Astrocyte of the cerebellum (primary cell): ENCODE results near the gene KASH5.

Experiments used
- DNase-seq: peaks from one replicate; pipeline ENCODE4 v3.0.0-alpha.2; 2011; ENCODE audit warnings: low read depth
- H3K4me3 ChIP-seq: 2 replicates; pipeline ENCODE4 v1.5.1; 2011; ENCODE audit warnings: mild to moderate bottlenecking, low read depth, low read length, moderate library complexity
- in situ Hi-C: cut with HindIII; loops from 2 replicates; pipeline ENCODE4 v1.10.0; 2017; ENCODE audit warnings: low sequenced_read_pairs
- TF ChIP-seq, protein P1 (sequence below): IDR thresholded peaks from 2 replicates; pipeline ENCODE4 v1.5.1; 2012; ENCODE audit warnings: low read length, low read depth, moderate library complexity, mild to moderate bottlenecking; ENCODE audit errors: missing control alignments

The KASH5 gene

DNA sequence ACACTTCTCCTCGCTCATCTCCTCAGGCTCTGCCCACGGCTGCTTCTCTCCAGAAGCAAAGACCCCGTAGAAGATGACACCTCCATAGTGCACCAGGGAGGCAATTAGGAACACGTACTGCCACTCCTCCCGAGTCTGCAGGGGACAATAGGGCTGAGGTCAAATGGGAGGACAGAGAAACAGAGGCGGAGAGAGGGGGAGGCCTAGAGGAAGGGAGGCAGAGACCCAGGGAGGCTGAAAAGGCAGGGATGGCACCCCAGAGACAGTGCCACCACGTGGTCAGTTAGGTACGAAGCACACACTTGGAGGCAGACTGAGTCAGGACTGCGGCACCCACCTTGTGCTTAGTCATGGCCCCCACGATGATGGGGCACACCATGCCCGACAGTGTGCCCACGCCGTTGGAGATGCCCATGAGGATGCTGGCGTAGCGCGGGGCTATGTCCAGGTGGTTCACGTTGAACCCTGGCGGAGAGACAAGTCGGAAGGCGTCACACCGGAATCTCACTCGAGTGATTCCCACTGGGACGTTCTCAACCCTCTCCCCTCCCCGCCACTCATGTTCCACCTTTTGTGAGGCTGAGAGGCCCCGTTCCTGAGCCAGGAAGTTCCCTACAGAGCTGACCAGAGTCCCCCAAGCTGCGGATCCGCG is 42.8 kb downstream of the KASH5 start:
- DNase-seq: no peak
- TF ChIP-seq, protein P1, sequence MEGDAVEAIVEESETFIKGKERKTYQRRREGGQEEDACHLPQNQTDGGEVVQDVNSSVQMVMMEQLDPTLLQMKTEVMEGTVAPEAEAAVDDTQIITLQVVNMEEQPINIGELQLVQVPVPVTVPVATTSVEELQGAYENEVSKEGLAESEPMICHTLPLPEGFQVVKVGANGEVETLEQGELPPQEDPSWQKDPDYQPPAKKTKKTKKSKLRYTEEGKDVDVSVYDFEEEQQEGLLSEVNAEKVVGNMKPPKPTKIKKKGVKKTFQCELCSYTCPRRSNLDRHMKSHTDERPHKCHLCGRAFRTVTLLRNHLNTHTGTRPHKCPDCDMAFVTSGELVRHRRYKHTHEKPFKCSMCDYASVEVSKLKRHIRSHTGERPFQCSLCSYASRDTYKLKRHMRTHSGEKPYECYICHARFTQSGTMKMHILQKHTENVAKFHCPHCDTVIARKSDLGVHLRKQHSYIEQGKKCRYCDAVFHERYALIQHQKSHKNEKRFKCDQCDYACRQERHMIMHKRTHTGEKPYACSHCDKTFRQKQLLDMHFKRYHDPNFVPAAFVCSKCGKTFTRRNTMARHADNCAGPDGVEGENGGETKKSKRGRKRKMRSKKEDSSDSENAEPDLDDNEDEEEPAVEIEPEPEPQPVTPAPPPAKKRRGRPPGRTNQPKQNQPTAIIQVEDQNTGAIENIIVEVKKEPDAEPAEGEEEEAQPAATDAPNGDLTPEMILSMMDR: no peak
- in situ Hi-C loops: no loop called here
- H3K4me3 ChIP-seq: no peak overlapping the region

DNA sequence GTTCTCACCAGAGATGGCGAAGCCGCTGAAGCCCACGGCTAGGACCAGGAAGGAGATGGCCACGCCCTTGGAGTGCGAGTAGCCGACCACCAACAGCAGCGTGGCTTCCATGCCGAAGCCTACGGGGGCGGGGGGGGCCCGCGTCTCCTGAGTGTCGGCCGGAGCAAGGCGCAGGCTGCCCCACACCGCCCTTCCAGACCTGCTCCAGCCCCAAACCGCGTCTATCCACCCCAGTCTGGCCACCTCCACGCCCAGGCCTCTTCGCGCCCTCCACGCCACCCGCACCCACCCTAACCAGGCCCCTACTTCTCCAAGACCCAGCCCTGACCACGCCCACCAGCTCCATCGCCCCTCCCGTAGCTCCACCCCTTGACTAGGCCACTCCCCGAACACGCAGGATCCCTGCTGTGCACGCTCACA is 43.3 kb downstream of the KASH5 start:
- in situ Hi-C loops: no loop called here
- no peak overlapping the region for H3K4me3 ChIP-seq
- TF ChIP-seq, protein P1: no peak
- DNase-seq: no peak

DNA sequence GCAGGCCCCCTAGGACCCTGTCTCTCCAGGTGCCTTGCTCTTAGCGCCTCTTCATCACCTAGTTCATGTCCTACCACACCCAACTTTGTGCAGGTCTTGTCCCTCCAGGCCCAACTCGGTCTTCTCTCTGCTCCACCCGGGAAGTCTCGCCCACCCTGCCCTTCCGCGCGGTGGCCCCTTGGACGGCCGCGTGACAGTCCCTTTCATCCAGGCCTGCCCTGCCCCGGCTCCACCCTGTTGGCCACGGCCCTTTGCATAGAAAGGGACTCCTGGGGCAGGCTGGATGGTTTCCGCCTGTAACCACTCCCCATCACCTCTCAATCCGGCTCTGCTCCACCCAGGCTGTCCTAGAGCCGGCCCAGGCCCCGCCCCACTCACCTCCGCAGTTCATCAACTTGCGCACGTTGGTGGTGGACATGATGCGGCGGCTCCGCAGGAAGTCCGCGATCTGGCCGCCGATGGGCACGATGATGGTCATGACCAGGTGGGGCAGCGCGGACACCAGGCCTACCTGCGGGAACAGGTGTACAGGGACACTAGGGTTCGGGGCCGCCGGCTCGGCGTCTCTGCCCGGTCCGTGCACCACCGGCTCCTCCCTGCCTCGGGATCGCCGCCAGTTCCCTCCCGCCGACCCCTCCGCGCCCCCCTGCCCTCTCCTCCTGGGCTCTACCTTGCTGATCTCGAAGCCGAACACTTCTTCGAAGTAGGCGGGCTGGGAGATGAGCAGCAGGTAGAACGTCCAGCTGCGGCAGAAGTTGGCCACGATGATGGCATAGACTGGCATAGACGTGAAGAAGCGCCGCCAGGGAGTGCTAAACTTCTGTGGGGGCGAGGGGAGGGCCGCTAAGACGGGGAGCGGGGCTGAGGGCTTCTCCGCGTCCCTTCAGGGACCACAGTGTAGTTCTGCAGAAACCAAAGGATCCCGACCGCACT is 44.4 kb downstream of the KASH5 start:
- no peak for DNase-seq
- TF ChIP-seq, protein P1: no peak
- in situ Hi-C loops: no loop called here
- H3K4me3 ChIP-seq: no peak overlapping the region

DNA sequence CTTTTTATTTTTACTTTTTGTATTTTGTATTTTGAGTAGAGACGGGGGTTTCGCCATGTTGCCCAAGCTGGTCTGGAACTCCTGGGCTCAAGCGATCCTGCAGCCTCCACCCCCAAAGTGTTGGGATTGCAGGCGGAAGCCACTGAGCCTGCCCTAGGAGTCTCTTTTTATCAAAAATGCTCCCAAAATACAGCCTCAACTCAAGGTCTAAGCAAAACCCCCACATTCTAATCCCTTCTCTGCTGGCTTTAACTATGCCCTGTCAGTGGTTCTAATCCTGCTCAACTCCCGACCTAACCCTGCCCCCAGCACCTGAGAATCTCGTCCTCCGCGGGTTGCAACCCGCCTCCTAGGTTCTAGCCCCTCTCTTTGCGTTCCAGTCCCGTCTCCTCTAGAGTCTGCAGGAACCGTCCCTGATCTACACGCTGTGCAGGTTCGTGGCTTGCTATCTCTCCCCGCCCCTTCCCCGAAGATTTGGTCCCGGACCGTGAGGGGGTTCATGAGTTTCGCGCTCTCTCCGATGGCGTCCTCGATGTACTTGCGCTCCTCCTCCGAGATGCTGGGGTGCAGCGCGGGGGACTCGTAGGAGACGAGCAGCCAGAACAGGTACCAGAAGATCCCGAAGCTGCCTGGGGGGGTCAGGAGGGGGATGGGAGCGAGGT is 45.3 kb downstream of the KASH5 start:
- no peak for DNase-seq
- no peak overlapping the region for H3K4me3 ChIP-seq
- in situ Hi-C loops: no loop called here
- TF ChIP-seq, protein P1: no peak

DNA sequence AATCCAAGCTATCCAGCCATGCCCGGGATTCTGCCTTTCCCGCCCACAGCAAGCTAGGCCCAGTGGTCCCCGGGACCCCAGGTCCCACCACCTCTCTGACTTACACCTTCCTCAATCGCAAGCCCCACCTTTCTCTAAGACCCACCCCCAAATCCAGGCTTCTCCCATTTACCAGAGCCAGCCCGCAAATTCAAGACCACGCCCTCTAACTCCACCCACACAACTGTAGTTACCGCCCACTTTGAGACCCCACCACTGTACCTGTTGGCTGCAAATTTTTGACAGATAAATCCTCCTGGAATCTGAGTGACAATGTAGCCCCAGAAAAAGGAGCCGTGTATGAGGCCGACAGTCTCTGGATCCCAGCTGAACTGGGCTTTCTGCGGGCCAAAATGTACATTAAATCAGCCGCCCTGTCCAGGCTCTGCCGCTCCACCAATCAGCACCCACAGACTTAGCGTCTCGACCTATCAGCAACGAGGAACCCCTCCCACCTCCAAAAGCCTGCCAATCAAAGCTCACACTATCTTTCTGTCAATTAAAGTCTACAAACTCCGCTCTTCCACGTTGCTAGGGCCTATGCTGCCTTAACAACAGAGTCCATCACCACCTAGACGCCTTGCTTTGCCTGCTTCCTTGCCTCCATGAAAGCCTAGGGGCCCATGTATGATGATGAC is 47.0 kb downstream of the KASH5 start:
- in situ Hi-C loops: no loop called here
- no peak overlapping the region for H3K4me3 ChIP-seq
- TF ChIP-seq, protein P1: no peak
- no peak for DNase-seq

DNA sequence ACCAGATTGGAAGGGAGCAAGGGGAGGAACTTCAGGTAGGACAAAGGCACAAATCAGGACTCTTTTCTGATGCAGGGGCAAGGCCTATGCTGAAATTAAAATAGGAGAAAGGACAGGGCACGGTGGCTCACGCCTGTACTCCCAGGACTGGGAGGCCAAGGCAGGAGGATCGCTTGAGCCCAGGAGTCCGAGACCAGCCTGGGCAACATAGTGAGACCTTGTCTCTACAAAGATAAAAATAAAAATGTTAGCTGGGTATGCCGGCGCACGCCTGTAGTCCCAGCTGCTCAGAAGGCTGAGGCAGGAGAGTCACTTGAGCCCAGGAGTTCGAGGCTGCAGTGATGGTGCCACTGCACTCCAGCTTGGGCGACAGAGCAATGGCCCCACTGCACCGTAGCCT is 47.6 kb downstream of the KASH5 start:
- in situ Hi-C loops: no loop called here
- H3K4me3 ChIP-seq: no peak overlapping the region
- TF ChIP-seq, protein P1: no peak
- no peak for DNase-seq
